Measurements from ENCODE around the gene TOR1A. TPM values are rescaled to one million over a fixed set of nuclear protein-coding genes. Genes with fewer than 3 reads are reported as not detected.
"Not testable (repeated sequence)": the region's sequence is repeated elsewhere in the genome, so short reads cannot be mapped to it uniquely, and the experiment has no call there.

The TOR1A gene
- polyA plus RNA-seq, 2 of the 4 experiments (the other 2 are of a cell fraction) = 54.0 to 74.9 TPM

- no peak for FAIRE-seq
- 30% methylated on average over 6 of the region's 6 CpGs for WGBS (ENCODE audit: missing lambda C conversion rate)
Observed at GRCh38 chr9:129798973-129799372, 25.0 kb downstream of the TOR1A start.

DNA sequence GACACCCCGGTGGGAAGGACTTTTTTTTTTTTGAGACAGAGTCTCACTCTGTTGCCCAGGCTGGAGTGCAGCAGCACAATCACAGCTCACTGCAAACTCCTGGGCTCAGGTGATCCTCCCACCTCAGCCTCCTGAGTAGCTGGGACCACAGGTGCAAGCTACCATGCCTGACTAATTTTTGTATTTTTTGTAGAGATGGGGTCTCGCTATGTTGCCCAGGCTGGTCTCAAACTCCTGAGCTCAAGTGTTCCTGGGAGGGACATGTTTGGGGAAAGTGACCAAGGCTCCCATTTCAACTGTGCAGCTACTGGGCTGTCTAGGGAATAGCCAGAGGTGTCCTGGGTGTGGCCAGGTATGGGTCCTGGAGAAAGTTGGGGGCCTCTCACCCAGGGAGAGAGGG is 27.9 kb downstream of the TOR1A start:
- 58% methylated on average over 2 of the region's 2 CpGs for WGBS (ENCODE audit: missing lambda C conversion rate)
- H3K4me3 ChIP-seq; FAIRE-seq; POLR2A ChIA-PET; H3K27ac ChIP-seq; DNase-seq (ENCODE audit: low read depth in 1 of 2, low spot score in 1 of 2); H3K4me1 ChIP-seq; H3K9me3 ChIP-seq; H3K4me2 ChIP-seq: not testable (repeated sequence)
- CTCF ChIA-PET = interaction anchor here (1.1 to 26.1 kb wide), 3 partner anchors 44 to 153 kb away, joined by 3 to 1179 read pairs (median 3); no protein-coding TSS in a partner anchor
- ATAC-seq = peak in 1 of 2 experiments; percentile 11; a peak in 2 of 6 replicates

More at GRCh38 chr9:129798973-129799372, 25.0 kb downstream of the TOR1A start:
- Histone ChIP-seq H3K9me3 (no peaks in the 10 kb centered on the region), H3K4me3 (no peak overlapping the region), H3K4me1 (peaks cover 5% of the 10 kb centered on the region), H3K27ac (no peak overlapping the region), H3K4me2 (no peak overlapping the region)
- POLR2A ChIA-PET = no interaction called here
- no peak for ATAC-seq
- no peak for DNase-seq (ENCODE audit: low read depth in 1 of 2, low spot score in 1 of 2)
- CTCF ChIA-PET = interaction anchor here (1.0 to 2.8 kb wide), 4 partner anchors 9 to 72 kb away, joined by 3 to 12 read pairs (median 10); no protein-coding TSS in a partner anchor
- no peak for TF ChIP-seq JUNB (IDR thresholded peaks at IDR 0.05)
- no peak for TF ChIP-seq FOSL2 (IDR thresholded peaks at IDR 0.05)
- no peak for TF ChIP-seq FOSL2 (CRISPR knock-in tag; IDR thresholded peaks at IDR 0.05)
- TF ChIP-seq RARB (CRISPR knock-in tag; IDR thresholded peaks at IDR 0.05) = no peak
- no peak for TF ChIP-seq NFE2L2 (conservative IDR thresholded peaks at IDR 0.05; ENCODE audit: low read length)
- TF ChIP-seq MYC (IDR thresholded peaks at IDR 0.05; ENCODE audit: borderline replicate concordance, low read length) = no peak
- TF ChIP-seq RFX5 (IDR thresholded peaks at IDR 0.05) = no peak
- TF ChIP-seq MAX (IDR thresholded peaks at IDR 0.05) = no peak
- no peak for TF ChIP-seq FOXS1 (CRISPR knock-in tag; IDR thresholded peaks at IDR 0.05)
- TF ChIP-seq ZNF302 (CRISPR knock-in tag; IDR thresholded peaks at IDR 0.05) = no peak
- TF ChIP-seq ESRRA (IDR thresholded peaks at IDR 0.05; ENCODE audit: borderline replicate concordance, low read length) = no peak
- no peak for TF ChIP-seq CHD2 (IDR thresholded peaks at IDR 0.05; ENCODE audit: low read length, partially characterized antibody)
- no peak for TF ChIP-seq RNF2 (IDR thresholded peaks at IDR 0.05; ENCODE audit: borderline replicate concordance, low read depth)
- TF ChIP-seq ZC3H11A (IDR thresholded peaks at IDR 0.05) = no peak
- no peak for TF ChIP-seq RAD21 (conservative IDR thresholded peaks at IDR 0.05 in 1 of 2, IDR thresholded peaks at IDR 0.05 in 1 of 2)
- no peak for TF ChIP-seq EHF (CRISPR knock-in tag; IDR thresholded peaks at IDR 0.05)
- no peak for TF ChIP-seq RCOR1 (IDR thresholded peaks at IDR 0.05; ENCODE audit: low read depth, low read length)
- TF ChIP-seq KDM1A (IDR thresholded peaks at IDR 0.05; ENCODE audit: low read depth) = no peak
- no peak for TF ChIP-seq TFCP2L1 (CRISPR knock-in tag; IDR thresholded peaks at IDR 0.05)
- TF ChIP-seq HES2 (IDR thresholded peaks at IDR 0.05) = no peak
- no peak for TF ChIP-seq CBX2 (IDR thresholded peaks at IDR 0.05; ENCODE audit: borderline replicate concordance, low read depth)

DNA sequence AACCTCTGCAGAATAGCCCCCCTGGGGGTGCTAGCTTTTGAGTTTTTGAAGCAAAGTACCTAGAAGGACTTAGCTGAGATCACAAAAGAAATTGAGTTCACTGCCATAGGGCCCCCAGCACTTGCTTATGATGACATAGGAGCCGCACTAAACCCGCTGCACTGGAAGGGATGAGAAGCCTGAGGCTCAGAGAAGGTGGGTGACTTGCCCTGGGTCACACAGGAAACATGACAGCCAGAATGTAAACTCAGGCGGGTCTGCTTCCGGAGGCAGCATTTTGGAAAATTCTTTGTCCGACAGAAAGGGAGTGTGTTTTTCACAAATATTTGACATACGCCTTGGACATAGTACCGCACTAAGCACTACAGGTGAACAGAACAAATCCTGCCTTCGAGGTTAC is 29.4 kb downstream of the TOR1A start:
- ATAC-seq (no peak), DNase-seq (ENCODE audit: low read depth in 1 of 2, low spot score in 1 of 2) (no peak), FAIRE-seq (no peak)
- no peak overlapping the region for H3K27ac ChIP-seq
- 48% methylated on average over 8 of the region's 8 CpGs for WGBS (ENCODE audit: missing lambda C conversion rate)
- ChIA-PET CTCF (interaction anchor here (2.4 to 26.1 kb wide), 2 partner anchors 11 to 62 kb away, joined by 20 to 1179 read pairs; no protein-coding TSS in a partner anchor), POLR2A (no interaction called here)
- H3K9me3 ChIP-seq = no peaks in the 10 kb centered on the region
- H3K4me1 ChIP-seq = peaks cover 3% of the 10 kb centered on the region; the same call in 1 of the 3 replicates
- H3K4me3 ChIP-seq = no peak overlapping the region
- TF ChIP-seq RFX5 (IDR thresholded peaks at IDR 0.05) = no peak
- TF ChIP-seq CHD4 (IDR thresholded peaks at IDR 0.05; ENCODE audit: borderline replicate concordance) = no peak
- TF ChIP-seq JUNB (IDR thresholded peaks at IDR 0.05) = no peak
- TF ChIP-seq SREBF2 (IDR thresholded peaks at IDR 0.05) = no peak
- no peak for TF ChIP-seq MYC (IDR thresholded peaks at IDR 0.05; ENCODE audit: borderline replicate concordance, low read length)
- no peak for TF ChIP-seq SMC3 (IDR thresholded peaks at IDR 0.05)
- H3K4me2 ChIP-seq = no peak overlapping the region

Data from A549 (cell line).